KOPT-K1 (cell line): ENCODE data around the gene NFKBIB.

ENCODE experiments used
- H3K27ac ChIP-seq: fragments of 200-600 bp; sonication (generic); 2 replicates; pipeline ENCODE4 v1.5.1; 2016; ENCODE audit warnings: antibody characterized with exemption, mild to moderate bottlenecking, low read depth, low read length; ENCODE audit not compliant: poor library complexity, severe bottlenecking
- H3K36me3 ChIP-seq: fragments of 200-600 bp; sonication (generic); 2 replicates; pipeline ENCODE4 v1.5.1; 2017; ENCODE audit warnings: antibody characterized with exemption, mild to moderate bottlenecking, low read length, moderate library complexity; ENCODE audit not compliant: insufficient read depth
- H3K9me3 ChIP-seq: fragments of 200-600 bp; sonication (generic); 2 replicates; pipeline ENCODE4 v1.5.1; 2017; ENCODE audit warnings: antibody characterized with exemption, low read length, mild to moderate bottlenecking; ENCODE audit not compliant: insufficient read depth, poor library complexity, severe bottlenecking

NFKBIB gene

GRCh38 chr19:38888876-38889275, 10.9 kb upstream of the NFKBIB start:
- H3K27ac ChIP-seq: no peak overlapping the region
- H3K36me3 ChIP-seq: peaks cover 32% of the 10 kb centered on the region; the same call in 1 of the 2 replicates
- no peaks in the 10 kb centered on the region for H3K9me3 ChIP-seq

- Histone ChIP-seq H3K36me3 (peaks cover 32% of the 10 kb centered on the region; the same call in 1 of the 2 replicates), H3K27ac (no peak overlapping the region), H3K9me3 (no peaks in the 10 kb centered on the region)
These were observed 10.0 kb upstream of the NFKBIB start for GRCh38 chr19:38889803-38890202.

DNA sequence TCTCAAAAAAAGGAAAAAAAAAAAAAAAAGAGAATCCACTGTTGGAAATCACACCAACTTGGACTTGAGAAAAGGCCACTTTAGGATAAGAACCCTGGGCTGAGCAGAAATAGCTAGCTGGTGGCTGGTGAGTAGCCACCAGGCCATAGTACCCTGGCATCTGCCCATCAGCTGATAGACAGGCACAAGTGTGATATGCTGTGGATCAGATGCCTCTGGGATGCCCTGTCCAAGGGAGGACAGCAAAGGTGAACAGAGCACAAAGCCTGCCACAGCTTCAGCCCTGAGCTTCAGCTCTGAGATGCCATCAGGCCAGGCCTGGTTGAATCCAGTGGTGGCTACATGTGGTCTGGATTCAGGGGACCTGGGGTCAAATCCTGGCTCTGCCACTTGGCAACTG, 9.1 kb upstream of the NFKBIB start:
- Histone ChIP-seq H3K9me3 (no peaks in the 10 kb centered on the region), H3K36me3 (peaks cover 32% of the 10 kb centered on the region; the same call in 1 of the 2 replicates), H3K27ac (no peak overlapping the region)

GRCh38 chr19:38891771-38892170, 8.0 kb upstream of the NFKBIB start:
- H3K36me3 ChIP-seq: peaks cover 32% of the 10 kb centered on the region; the same call in 1 of the 2 replicates
- H3K9me3 ChIP-seq: no peaks in the 10 kb centered on the region
- H3K27ac ChIP-seq: no peak overlapping the region

DNA sequence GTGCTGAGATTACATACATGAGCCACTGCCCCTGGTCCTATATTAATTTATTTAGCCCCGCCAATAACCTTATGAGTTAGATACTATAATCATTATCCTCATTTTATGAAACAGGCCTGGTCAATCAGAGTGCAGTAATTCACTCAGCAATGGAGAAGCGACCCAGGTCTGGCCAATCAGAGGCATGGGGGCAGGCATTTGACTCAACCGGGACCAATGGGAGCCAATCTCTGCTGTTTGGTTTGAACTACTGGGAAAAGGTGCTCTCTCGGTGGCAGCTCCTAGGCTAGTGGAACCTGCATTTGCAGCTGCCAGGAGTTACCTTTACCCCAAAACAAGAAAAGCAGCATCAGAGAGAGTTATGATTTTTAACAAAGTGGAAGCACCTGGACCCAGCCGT, 6.9 kb upstream of the NFKBIB start:
- Histone ChIP-seq H3K27ac (no peak overlapping the region), H3K36me3 (peaks cover 30% of the 10 kb centered on the region; the same call in 1 of the 2 replicates), H3K9me3 (no peaks in the 10 kb centered on the region)

DNA sequence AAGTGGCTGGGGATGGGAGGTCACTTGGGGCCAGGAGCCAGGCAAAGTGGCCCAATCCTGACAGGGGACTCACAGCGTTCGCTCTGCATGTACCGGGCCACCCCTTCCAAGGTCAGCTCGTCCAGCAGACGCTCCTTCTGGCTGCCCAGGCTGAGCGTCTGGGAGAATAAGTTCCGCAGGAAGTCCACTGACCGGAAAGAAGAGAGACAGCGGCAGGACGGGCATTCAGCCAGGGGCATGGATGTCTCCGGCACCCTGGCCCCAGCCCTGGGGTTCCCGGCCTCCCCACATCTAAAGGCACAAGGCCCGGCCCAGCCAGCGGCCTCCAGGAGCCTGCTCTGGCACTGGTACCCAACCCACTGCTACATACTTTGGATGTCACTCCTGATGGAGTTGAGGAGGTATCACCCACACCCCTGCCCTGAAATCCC, 6.4 kb upstream of the NFKBIB start:
- H3K9me3 ChIP-seq: no peaks in the 10 kb centered on the region
- no peak overlapping the region for H3K27ac ChIP-seq
- H3K36me3 ChIP-seq: peaks cover 25% of the 10 kb centered on the region; the same call in 1 of the 2 replicates

DNA sequence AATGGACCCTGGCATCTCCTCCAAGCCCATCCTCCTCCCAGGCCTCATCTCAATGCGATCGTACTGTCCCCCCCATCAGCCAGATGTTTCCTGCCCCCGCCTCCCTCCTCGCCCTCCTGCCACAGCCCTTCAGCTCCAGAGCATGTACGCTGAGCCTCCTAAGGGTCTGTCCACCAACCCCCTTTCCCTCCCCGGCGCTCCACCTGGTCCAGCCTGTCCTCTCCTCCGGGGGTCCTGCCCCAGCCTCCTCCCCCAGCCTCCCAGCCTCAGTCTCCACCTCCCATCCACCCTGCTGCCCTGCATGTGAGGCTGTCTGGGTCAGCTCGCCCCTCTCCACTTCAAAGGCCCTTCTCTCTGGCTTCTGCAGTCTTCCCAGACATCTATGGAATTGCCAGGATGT, 4.8 kb upstream of the NFKBIB start:
- H3K9me3 ChIP-seq: no peaks in the 10 kb centered on the region
- H3K27ac ChIP-seq: no peak overlapping the region

GRCh38 chr19:38898788-38899446, 852 bp upstream of the NFKBIB start:
- H3K9me3 ChIP-seq: peaks cover 4% of the 10 kb centered on the region
- peak overlapping the region; percentile 49 for H3K27ac ChIP-seq

More for the DNA sequence above, 4.8 kb upstream of the NFKBIB start:
- peaks cover 9% of the 10 kb centered on the region; the same call in 1 of the 2 replicates for H3K36me3 ChIP-seq

GRCh38 chr19:38900202-38900629, 447 bp downstream of the NFKBIB start:
- peaks cover 11% of the 10 kb centered on the region for H3K36me3 ChIP-seq
- peak overlapping the region; percentile 67 for H3K27ac ChIP-seq
- peaks cover 4% of the 10 kb centered on the region for H3K9me3 ChIP-seq

More at GRCh38 chr19:38898788-38899446, 852 bp upstream of the NFKBIB start:
- no peaks in the 10 kb centered on the region for H3K36me3 ChIP-seq

DNA sequence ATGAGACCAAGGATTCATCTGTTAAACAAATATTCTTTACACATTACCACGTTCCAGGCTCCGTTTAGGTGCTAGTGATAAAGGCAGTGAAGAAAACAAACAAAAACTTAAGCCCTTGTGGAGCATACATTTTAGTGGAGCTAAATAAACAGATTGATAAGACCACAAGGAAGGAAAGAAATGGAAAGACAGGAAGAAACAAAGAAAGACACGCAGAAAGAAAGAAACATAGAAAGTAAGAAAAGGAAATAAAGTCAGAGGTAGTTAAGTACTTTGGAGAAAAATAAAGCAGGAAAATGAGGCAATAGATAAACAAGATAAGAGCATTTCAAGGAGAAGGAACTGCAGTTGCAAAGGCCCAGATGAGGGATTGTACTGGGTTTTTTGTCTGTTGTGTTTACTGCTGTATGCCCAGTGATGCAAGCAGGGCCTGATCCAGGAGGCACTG, 998 bp downstream of the NFKBIB start:
- Histone ChIP-seq H3K36me3 (peaks cover 17% of the 10 kb centered on the region), H3K9me3 (peaks cover 4% of the 10 kb centered on the region), H3K27ac (peak overlapping the region; percentile 67)

GRCh38 chr19:38901683-38902082, 1.9 kb downstream of the NFKBIB start:
- Histone ChIP-seq H3K27ac (no peak overlapping the region), H3K9me3 (peaks cover 4% of the 10 kb centered on the region), H3K36me3 (peaks cover 21% of the 10 kb centered on the region)

DNA sequence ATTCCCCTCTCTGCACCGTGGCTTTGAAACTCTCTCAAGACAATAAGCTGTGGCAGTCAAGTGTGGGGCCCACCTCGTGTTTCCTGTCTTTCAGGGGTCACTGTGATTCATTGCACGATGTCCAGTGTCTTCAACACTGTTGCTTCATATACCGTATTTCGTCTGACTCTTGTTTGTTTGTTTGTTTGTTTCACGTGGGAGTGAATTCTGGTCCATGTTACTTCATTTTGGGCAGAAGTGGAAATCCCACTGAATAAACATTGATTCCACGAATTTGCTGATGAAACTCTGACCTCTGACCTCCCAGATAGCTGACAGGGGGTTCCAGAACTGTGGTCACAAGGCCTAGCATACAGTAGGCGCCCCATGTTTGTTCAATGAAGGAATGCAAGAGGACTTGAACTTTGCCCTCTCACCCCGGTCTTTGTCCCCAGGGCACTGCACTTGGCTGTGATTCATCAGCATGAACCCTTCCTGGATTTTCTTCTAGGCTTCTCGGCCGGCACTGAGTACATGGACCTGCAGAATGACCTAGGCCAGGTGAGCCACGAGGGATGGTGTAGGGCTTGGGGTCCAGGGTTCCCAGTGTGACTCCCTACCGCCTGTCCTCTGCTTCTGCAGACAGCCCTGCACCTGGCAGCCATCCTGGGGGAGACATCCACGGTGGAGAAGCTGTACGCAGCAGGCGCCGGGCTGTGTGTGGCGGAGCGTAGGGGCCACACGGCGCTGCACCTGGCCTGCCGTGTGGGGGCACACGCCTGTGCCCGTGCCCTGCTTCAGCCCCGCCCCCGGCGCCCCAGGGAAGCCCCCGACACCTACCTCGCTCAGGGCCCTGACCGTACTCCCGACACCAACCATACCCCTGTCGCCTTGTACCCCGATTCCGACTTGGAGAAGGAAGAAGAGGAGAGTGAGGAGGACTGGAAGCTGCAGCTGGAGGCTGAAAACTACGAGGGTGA, 5.1 kb downstream of the NFKBIB start:
- Histone ChIP-seq H3K9me3 (peaks cover 4% of the 10 kb centered on the region), H3K36me3 (peaks cover 48% of the 10 kb centered on the region), H3K27ac (no peak overlapping the region)

DNA sequence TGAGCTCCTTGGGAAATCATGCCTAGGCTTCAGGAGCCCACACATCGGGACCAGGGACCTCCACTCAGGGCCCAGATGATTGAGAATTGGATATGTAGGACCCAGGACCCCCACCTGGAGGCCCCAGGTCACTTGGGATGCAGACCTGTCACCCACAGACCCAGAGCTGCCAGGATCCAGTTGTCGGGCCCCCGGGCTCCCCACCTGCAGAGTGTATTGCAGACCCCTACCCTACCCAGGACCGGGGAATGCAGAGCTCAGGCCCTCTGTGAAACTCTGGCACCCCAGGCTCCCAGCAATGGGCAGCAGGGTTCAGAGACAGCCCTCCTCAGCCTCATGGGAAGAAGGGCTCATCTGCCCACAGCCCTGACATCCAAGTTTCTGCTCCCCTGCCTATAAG, 5.9 kb downstream of the NFKBIB start:
- peaks cover 48% of the 10 kb centered on the region for H3K36me3 ChIP-seq
- peaks cover 4% of the 10 kb centered on the region for H3K9me3 ChIP-seq
- no peak overlapping the region for H3K27ac ChIP-seq

DNA sequence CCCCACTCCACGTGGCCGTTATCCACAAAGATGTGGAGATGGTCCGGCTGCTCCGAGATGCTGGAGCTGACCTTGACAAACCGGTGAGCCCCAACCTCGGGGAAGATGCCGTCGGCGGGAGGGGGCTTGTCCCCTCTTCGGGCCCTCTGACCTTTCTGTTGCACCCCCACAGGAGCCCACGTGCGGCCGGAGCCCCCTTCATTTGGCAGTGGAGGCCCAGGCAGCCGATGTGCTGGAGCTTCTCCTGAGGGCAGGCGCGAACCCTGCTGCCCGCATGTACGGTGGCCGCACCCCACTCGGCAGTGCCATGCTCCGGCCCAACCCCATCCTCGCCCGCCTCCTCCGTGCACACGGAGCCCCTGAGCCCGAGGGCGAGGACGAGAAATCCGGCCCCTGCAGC, 7.5 kb downstream of the NFKBIB start:
- Histone ChIP-seq H3K36me3 (peaks cover 48% of the 10 kb centered on the region), H3K27ac (no peak overlapping the region), H3K9me3 (no peaks in the 10 kb centered on the region)

- Histone ChIP-seq H3K27ac (no peak overlapping the region), H3K9me3 (no peaks in the 10 kb centered on the region), H3K36me3 (peaks cover 48% of the 10 kb centered on the region)
These were observed 7.9 kb downstream of the NFKBIB start for GRCh38 chr19:38907670-38908069.
